Cortex of kidney (tissue), 1 donor: ENCODE data around the gene HAO1.

Source experiments
- DNase-seq: peaks from one replicate; lab custom pipeline; 2025; lab: John Stamatoyannopoulos, UW

HAO1 gene

DNA sequence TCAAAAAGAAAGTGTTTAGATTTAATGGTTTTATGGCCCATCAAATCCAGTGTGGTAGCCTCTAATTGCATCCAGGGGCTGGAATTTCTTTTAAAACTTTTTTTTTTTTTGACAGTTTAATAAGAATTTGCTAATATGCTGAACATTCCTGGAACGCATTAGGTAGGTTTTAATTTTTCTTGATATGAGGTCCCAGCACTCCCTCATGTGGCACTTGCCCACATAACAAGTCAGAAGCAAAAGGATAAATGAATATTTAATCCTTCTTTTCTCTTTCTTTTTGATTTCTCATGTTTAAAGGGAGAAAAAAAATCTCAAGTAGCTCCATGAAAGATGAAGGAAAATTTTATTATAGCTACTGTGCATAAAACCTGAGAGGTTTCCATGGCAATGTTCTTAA is 13.5 kb downstream of the HAO1 start:
- DNase-seq = no peak

- DNase-seq = no peak
Measured at GRCh38 chr20:7926323-7926722, 13.9 kb downstream of the HAO1 start.

DNA sequence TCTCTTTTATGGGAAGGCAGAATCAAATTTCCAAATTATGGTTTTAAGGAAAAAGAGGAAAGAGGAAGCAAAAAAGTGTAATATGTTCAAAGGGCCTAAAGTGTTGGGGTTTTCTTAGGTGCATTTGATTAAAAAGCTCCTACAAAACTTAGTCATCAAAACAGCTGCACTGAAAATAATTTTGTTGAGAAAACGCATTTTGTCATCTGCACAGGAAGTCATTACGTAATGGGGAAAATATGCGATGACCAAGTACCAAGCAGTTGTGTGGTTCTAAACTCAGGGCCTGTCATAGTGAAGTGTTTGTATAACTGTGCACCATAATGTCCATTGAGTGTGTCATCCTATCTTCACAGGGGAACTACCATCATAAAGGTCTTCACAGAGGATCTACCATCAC is 15.6 kb downstream of the HAO1 start:
- DNase-seq = no peak

GRCh38 chr20:7916648-7917047 is 23.6 kb downstream of the HAO1 start:
- DNase-seq = no peak

DNA sequence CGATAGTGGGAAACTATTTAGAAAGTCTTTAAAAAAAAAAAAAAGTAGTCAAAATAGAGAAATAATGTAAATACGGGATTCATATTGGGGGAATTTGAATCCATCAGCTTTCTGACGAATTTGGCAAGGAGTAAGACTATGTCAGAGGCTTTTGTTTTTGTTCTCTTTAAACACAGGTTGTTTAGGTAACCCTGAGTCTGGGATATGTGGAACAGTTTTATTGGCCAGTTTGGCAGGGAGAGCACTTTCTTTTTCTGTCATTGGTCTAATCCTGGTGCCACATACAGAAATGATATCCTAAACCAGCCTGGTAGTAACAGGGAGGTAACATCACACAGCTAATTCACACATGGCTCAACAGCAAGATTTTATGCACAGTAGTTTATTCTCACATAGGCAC is 27.7 kb downstream of the HAO1 start:
- DNase-seq = no peak

GRCh38 chr20:7911586-7912330 is 28.5 kb downstream of the HAO1 start:
- DNase-seq = no peak

DNA sequence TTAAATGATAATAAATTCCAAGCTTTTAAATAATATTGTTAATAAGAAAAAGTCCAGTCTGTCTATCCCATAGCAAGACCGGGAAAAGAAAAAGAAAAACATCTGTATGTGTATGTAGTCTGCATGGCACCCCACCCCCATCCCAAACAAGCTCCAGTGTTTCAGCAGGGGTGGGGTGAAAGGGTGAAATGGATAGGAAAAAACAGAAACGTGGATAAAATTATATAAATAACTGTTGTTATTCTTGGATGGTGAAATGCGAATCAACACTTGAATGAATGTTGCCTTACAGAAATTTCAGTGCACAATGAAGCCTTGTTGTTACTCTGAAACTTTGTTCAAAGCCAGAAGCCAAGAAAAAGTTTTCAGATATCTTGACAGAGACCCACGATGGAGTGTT is 31.4 kb downstream of the HAO1 start:
- no peak for DNase-seq

GRCh38 chr20:7903429-7903828 is 36.8 kb downstream of the HAO1 start:
- no peak for DNase-seq

DNA sequence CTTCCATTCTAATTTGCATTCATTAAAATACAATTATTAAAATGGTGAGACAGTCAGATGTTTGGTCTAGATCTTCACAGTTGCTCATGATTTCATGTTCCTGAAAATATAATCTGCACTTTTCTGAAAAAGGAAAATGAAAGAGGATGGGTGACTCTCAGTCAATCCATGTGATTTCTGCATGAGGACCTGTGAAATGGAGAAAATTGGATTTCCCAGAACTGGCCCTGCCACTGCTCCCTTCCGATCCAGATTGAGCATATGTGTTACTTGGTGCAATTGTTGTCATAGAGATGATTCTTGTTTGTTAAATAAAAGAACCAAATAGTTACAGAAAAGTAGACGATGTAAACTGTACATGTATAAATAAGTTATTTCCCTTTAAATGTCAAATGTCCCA is 37.4 kb downstream of the HAO1 start:
- no peak for DNase-seq

DNA sequence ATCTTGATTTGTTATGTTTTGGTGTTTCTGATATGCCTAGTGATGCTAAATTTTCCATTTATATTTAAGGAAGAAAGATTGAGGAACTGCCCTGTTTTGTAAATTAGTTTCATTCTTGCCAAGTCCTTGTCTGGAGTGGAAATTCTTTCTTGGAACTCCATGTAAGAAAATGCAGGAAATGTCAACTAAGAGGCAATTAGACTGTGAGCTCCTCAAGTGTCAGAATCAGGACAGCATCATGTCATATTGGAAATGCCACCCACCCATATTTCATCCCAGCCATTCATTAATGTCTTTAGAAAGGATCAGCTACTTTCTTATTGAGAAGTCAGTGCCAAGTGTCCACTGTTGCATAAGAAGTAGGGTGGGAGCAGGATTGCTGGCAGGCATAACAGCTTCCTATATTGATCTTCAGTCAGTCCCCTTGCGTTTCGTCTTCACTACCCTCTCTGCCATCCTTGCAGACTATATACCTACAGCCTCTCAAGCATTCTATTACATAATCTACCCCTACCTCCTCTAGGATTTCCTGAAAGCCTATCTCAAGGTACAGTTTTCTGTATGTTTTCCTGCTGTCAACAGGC is 42.4 kb downstream of the HAO1 start:
- no peak for DNase-seq

GRCh38 chr20:7893014-7893730 is 47.1 kb downstream of the HAO1 start:
- no peak for DNase-seq

GRCh38 chr20:7891705-7892104 is 48.6 kb downstream of the HAO1 start:
- no peak for DNase-seq

GRCh38 chr20:7889736-7890135 is 50.5 kb downstream of the HAO1 start:
- DNase-seq = no peak

DNA sequence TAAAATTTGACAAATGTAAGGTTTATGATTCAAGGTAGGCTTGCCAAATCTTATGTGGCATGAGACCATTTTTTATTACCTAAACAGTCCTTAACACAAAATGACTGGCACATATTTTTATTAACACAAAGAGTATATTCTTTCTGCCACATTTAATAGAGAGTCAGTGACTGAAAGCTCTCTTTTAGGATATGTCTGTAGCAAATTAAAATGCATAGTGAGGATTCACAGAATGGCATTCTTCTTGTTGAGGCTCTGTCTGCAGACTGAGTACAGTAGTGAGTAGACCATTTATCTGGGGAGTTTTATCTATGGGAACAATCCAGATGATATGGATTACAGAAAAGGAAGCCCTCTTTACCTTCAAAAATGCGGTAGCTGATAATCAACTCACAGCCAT is 56.5 kb downstream of the HAO1 start:
- no peak for DNase-seq

GRCh38 chr20:7883309-7883708 is 56.9 kb downstream of the HAO1 start:
- no peak for DNase-seq

GRCh38 chr20:7882076-7882475 is 58.2 kb downstream of the HAO1 start:
- no peak for DNase-seq

GRCh38 chr20:7881551-7881950 is 58.7 kb downstream of the HAO1 start:
- DNase-seq = no peak

DNA sequence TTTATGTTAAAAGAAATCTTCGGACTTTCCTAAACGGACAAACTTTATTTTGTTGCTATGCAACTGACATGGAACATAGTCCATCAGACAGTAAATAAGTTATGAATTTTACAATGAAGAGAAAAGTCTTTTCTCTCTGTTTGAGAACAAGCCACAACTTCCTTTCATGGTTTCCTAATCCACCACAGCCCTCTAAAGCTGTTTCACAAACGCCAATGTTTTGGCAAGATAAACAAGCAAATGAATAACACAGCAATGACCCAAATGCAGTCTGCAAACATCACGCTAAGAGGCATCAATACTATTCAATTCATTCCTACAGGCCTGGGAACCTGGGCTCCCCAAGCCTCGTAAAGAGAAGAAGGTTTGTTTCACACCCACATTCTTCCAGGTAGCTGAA is 60.4 kb downstream of the HAO1 start:
- DNase-seq = no peak

DNA sequence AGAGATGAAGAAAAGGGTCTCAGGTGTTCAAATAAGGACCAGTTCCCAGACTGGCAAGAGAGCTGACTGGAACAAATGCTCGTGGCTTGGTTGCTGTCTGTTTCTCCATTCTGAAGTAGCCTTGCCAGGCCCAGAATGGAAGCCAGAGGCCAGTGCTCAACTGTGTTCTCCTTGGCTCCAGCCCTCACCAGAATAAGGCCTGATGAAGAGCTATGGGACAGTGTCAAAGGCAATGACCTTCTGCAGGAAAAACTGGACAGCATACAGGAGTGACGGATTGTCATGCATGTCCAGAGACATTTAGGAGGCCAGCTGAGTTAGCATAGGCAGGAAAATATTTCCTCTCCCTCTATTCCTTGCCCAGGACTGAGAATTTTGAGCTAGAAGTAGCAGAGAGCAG is 72.2 kb downstream of the HAO1 start:
- DNase-seq = no peak

DNA sequence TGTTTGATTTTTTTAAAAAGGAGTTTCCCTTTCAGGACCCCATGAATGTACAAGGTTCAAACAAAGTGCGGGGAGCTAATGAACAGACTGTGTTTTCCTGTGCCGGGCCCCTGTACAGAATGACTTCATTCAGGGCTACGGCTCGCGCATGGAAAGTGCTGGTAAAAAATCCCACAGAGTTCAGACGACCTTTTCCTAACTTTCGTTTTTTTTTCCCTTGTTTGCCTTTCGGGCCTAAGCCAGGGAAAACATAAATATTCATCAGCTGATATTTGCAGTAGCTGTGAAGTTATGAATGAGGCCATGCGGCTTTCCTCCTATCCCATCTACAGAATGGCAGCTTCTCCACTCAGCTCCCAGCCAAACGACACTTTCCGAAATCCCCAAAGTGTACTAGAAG is 74.0 kb downstream of the HAO1 start:
- no peak for DNase-seq

DNA sequence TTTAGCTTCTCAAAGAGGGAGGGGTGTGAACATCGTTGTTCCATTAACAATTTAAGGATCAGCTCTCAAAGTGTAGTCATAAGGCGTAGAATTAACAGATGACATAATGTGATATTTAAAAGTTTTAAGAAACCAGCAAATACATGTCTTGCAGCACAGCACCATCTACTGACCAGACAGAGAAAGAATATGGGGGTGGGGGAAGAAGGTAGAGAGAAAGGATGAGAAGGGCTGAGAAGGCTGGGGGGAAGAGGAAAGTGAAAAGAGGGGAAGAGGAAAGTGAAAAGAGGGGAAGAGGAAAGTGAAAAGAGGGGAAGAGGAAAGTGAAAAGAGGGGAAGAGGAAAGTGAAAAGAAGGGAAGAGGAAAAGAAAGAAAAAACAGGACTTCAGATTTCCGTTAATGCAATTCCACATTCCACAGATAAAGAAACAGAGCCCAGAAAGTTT is 80.9 kb downstream of the HAO1 start:
- DNase-seq = no peak

GRCh38 chr20:7858734-7859250 is 81.5 kb downstream of the HAO1 start:
- no peak for DNase-seq

GRCh38 chr20:7856756-7857155 is 83.5 kb downstream of the HAO1 start:
- DNase-seq = no peak
